SIG-M5 (cell line): ENCODE measurements around the gene TWIST2.
A peak's percentile ranks its signal among the peaks of the same experiment; 100 is the strongest.

Source experiments
- DNase-seq: peaks from one replicate; lab custom pipeline; 2025; lab: John Stamatoyannopoulos, UW

TWIST2 gene

GRCh38 chr2:238941262-238941792, 93.4 kb downstream of the TWIST2 start:
- DNase-seq: no peak

GRCh38 chr2:238942080-238942725, 94.3 kb downstream of the TWIST2 start:
- no peak for DNase-seq

- no peak for DNase-seq
These were observed 94.9 kb downstream of the TWIST2 start for GRCh38 chr2:238942726-238943300.

GRCh38 chr2:238943338-238944067, 95.6 kb downstream of the TWIST2 start:
- DNase-seq: no peak

GRCh38 chr2:238945433-238946150, 97.7 kb downstream of the TWIST2 start:
- DNase-seq: no peak

- DNase-seq: no peak
These were observed 98.7 kb downstream of the TWIST2 start for GRCh38 chr2:238946318-238947242.

GRCh38 chr2:238947243-238947760, 99.4 kb downstream of the TWIST2 start:
- no peak for DNase-seq

GRCh38 chr2:238947920-238948710, 100.2 kb downstream of the TWIST2 start:
- peak; percentile 33 for DNase-seq

- no peak for DNase-seq
These were observed 101.1 kb downstream of the TWIST2 start for GRCh38 chr2:238948765-238949641.

GRCh38 chr2:238949710-238950345, 101.9 kb downstream of the TWIST2 start:
- DNase-seq: no peak

GRCh38 chr2:238950551-238950950, 102.7 kb downstream of the TWIST2 start:
- no peak for DNase-seq

- DNase-seq: no peak
These were observed 104.5 kb downstream of the TWIST2 start for GRCh38 chr2:238952261-238952919.

GRCh38 chr2:238954841-238955591, 107.1 kb downstream of the TWIST2 start:
- no peak for DNase-seq

- DNase-seq: no peak
These were observed 108.0 kb downstream of the TWIST2 start for GRCh38 chr2:238955648-238956531.

- no peak for DNase-seq
These were observed 108.8 kb downstream of the TWIST2 start for GRCh38 chr2:238956676-238957075.
